GM19238 (cell line): ENCODE results near the gene PHYKPL.
"Not testable (repeated sequence)": the region's sequence is repeated elsewhere in the genome, so short reads cannot be mapped to it uniquely, and the experiment has no call there.

Experiments used
- DNase-seq: peaks from one replicate; pipeline ENCODE4 v3.0.0; 2011; ENCODE audit warnings: low spot score; ENCODE audit not compliant: insufficient read length

PHYKPL gene

GRCh38 chr5:178265746-178266145 is 33.1 kb upstream of the PHYKPL start:
- no peak for DNase-seq

- no peak for DNase-seq
Observed at GRCh38 chr5:178264044-178264443, 31.4 kb upstream of the PHYKPL start.

GRCh38 chr5:178261666-178262600 is 29.3 kb upstream of the PHYKPL start:
- DNase-seq = no peak

GRCh38 chr5:178259623-178260536 is 27.3 kb upstream of the PHYKPL start:
- DNase-seq = no peak

GRCh38 chr5:178257650-178258049 is 25.0 kb upstream of the PHYKPL start:
- DNase-seq = no peak

GRCh38 chr5:178256746-178257145 is 24.1 kb upstream of the PHYKPL start:
- DNase-seq = no peak

- DNase-seq = not testable (repeated sequence)
Observed at GRCh38 chr5:178253632-178254031, 21.0 kb upstream of the PHYKPL start.

GRCh38 chr5:178252258-178252657 is 19.7 kb upstream of the PHYKPL start:
- DNase-seq = no peak

- no peak for DNase-seq
Observed at GRCh38 chr5:178250263-178250662, 17.7 kb upstream of the PHYKPL start.

GRCh38 chr5:178249191-178249989 is 16.8 kb upstream of the PHYKPL start:
- no peak for DNase-seq

- no peak for DNase-seq
Observed at GRCh38 chr5:178248750-178249149, 16.1 kb upstream of the PHYKPL start.

GRCh38 chr5:178247481-178248456 is 15.2 kb upstream of the PHYKPL start:
- DNase-seq = no peak

- no peak for DNase-seq
Observed at GRCh38 chr5:178246624-178247279, 14.2 kb upstream of the PHYKPL start.

GRCh38 chr5:178245389-178245788 is 12.8 kb upstream of the PHYKPL start:
- no peak for DNase-seq

- no peak for DNase-seq
Observed at GRCh38 chr5:178244576-178244975, 12.0 kb upstream of the PHYKPL start.

- no peak for DNase-seq
Observed at GRCh38 chr5:178242416-178242815, 9.8 kb upstream of the PHYKPL start.

- no peak for DNase-seq
Observed at GRCh38 chr5:178241688-178242231, 9.2 kb upstream of the PHYKPL start.

- no peak for DNase-seq
Observed at GRCh38 chr5:178241231-178241663, 8.6 kb upstream of the PHYKPL start.

- DNase-seq = no peak
Observed at GRCh38 chr5:178240766-178241165, 8.2 kb upstream of the PHYKPL start.
